VCaP (cell line): ENCODE measurements around the gene PBX3.

Source experiments
- H3K27ac ChIP-seq: fragments of 450-650 bp; 2 replicates; pipeline ENCODE4 v1.5.1; 2017
- TF ChIP-seq, protein P1 (sequence below): fragments of 450-650 bp; conservative IDR thresholded peaks from 2 replicates; pipeline ENCODE4 v1.5.1; 2017; ENCODE audit warnings: mild to moderate bottlenecking, moderate library complexity

PBX3 gene

DNA sequence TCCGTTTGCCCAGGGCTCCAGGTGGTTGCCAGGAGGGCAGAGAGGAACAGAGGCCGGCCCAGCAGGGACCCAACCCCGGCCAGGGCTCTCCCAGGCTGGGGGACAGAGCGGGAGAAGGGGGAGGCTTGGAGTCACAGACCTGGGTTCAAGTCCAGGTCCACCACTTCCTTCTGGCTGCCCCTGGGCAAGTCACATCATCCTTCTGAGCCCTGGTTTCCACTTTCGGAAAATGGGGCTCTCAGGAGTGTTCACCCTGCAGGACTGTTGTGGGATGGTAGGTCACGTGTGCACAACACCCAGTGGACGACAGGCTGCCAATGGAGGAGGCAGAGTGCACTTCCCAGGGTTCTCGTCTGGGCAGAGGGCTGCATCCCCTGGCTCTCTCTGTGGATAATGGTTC is 245.4 kb downstream of the PBX3 start:
- TF ChIP-seq, protein P1, sequence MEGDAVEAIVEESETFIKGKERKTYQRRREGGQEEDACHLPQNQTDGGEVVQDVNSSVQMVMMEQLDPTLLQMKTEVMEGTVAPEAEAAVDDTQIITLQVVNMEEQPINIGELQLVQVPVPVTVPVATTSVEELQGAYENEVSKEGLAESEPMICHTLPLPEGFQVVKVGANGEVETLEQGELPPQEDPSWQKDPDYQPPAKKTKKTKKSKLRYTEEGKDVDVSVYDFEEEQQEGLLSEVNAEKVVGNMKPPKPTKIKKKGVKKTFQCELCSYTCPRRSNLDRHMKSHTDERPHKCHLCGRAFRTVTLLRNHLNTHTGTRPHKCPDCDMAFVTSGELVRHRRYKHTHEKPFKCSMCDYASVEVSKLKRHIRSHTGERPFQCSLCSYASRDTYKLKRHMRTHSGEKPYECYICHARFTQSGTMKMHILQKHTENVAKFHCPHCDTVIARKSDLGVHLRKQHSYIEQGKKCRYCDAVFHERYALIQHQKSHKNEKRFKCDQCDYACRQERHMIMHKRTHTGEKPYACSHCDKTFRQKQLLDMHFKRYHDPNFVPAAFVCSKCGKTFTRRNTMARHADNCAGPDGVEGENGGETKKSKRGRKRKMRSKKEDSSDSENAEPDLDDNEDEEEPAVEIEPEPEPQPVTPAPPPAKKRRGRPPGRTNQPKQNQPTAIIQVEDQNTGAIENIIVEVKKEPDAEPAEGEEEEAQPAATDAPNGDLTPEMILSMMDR, result no peak

DNA sequence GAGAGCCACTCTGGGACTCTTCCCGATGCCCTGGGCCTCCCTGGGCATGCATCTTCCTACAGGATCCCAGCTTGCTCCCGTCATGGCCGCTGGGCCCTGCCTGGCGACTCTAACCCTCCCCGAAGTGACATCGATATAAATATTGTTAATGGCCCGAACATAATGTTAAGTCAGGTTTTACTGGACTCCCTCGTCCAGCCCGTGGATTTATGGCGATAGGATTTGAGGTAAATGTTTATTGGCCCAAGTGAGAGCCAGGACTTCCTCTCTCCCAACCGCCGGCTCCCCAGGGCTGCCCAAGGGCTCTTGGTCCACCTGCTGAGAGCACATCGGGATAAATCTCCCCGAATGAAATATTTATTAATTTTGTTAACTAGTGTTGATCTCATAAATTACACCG is 246.3 kb downstream of the PBX3 start:
- H3K27ac ChIP-seq, result no peak overlapping the region
- TF ChIP-seq, protein P1, result no peak

More for the DNA sequence above, 245.4 kb downstream of the PBX3 start:
- H3K27ac ChIP-seq, result no peak overlapping the region

DNA sequence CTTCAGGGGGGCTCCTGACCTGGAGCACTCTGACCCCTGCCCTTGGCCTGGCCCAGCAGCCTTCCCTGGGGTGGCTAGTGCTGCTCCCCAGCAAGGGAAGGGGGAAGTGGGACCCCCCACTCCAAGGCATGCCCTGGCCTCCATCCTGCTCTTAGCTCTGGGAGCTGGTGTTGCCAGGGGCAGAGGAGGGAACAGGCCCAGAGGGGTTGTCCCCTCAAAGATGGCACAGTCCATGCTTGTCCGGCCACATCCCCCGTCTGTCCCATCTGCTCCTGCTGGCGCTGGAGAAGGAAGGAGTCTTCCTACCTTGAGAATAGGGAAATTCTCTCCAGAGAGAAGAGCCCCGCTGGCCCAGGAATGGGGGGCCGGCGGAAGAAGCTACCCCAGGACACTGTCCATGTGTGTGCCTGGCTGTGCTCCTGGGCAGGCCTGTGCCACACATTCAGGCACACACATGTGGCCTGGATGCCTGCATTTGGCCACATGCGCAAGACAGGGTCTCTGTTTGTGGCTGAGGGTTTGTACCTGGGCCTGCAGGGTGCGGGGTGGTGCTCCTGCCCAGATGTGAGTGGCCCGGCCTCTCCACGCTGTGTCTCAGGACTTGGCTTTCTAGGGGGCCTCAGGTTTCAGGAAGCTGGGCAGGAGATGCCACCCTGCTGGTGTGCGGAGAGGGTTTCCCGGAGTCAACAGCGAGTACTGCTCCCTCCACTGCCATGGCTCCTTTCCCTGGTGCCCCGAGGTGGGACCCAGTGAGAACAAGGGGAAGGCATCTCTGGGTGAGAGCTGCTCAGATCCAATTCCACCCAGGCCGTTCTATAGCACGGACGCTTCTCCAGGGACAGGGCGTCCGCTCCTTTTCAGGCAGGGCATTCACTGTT is 247.1 kb downstream of the PBX3 start:
- no peak overlapping the region for H3K27ac ChIP-seq
- TF ChIP-seq, protein P1, result no peak

DNA sequence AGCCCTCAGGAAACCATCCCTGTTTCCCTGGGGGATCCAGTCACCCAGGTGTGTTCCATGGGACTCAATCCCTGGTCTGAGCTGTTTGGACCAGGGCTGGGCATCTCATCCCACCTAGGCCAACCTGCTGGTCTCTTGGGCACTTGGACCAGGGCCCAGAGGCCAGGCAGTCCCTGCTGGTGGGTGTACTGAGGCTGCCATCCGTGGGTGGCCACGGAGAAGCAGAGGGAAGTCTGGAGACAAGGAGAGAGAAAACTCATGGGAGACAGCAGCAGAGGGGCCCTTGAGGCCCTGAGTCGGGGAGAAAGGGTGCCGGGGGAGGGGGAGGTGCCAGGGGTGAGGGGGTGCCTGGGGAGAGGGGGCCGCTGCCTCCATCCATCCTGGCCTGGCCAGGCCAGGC is 247.8 kb downstream of the PBX3 start:
- TF ChIP-seq, protein P1, result no peak
- no peak overlapping the region for H3K27ac ChIP-seq

DNA sequence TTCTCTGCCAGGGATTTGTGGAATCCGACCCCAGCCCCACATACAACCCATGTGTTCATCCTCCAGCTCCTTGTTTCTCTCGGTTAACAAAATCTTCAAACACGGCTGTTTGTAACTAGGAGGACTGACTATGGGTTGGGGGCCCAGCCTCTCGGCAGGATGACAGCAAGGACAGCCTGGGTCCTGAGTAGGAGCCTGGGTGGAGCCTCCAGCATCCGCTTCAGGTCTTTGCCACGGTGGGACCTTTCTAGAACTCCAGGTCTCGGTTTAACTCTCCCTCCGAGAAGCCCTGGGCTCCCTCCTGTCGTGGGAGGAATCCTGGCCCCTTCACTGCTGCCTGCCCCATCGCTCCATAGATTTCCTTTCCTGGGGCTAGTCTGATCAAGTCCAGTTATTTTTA is 248.5 kb downstream of the PBX3 start:
- TF ChIP-seq, protein P1, result no peak
- no peak overlapping the region for H3K27ac ChIP-seq

DNA sequence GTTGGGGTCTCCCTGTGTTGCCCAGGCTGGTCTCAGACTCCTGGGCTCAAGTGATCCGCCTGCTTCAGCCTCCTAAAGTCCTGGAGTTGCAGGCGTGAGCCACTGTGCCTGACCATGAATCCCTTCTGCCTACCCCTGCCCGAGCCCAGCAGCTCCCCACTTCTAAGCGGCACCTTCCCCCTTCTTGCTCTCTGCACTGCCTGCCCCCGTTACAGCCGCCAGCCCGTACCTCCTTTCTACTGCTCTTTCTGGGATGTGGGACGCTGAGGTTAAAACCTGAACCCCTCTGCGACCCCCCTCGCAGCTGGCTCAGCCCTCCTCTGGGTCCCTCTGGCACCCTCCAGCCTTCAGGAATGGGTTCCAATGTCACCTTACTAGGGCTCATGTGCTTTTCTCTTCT is 249.6 kb downstream of the PBX3 start:
- H3K27ac ChIP-seq, result no peak overlapping the region
- TF ChIP-seq, protein P1, result no peak

DNA sequence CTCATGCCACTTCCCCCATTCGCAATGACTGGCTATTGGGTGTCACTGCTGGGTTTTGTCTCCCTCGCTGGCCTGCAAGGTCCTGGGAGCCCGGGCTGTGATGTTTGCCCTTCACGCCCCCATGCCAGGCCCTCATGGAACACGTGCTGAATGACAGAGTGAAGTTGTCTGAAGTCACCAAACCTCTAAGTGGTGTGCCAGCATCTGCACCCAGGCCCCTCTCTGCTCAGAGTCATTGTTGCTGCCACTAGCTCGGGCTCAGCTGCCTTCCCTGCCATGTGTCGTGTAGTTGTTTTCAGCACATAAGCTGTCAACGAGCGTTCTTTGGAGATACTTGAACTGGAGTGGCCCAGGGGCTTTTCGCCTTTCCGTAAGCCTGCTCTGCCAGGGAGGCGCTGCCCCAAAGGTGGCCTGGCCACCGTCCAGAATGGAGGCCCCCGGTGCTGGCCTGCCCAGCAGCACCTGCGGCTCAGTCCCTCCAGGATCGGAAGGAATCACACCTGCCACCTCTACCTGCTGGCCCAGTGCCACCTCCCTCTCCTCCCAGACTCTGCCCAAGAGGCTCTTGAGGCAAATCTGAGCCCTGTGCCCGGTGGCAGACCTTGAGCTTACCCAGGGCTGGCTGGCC is 250.1 kb downstream of the PBX3 start:
- TF ChIP-seq, protein P1, result no peak

More for the DNA sequence above, 250.1 kb downstream of the PBX3 start:
- no peak overlapping the region for H3K27ac ChIP-seq
